ENCODE data around the gene TBC1D19. TPM values are rescaled to one million over a fixed set of nuclear protein-coding genes. Genes with fewer than 3 reads are reported as not detected.

TBC1D19 gene
- total and polyA plus RNA-seq, 2 experiments from 2014 or later = 18.1 to 25.0 TPM

DNA sequence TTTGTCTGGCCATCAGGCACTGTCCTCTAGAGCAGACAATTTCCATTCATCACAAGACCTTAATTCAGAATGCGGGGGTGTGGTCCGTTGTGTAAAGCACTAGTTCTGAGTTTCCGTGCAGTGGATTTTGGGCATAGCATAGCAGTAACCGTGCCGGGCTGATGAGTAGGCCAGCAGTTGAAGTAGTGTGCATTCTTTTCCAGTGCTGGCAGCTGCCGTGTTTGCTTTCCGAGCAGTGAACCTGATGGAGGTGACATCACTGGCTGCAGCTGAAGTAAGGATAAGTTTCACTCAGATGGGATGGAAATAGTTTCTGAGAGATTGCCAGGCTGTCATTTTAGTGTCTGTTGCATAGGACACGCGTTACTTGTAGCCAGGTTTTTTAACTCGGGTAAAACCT lies 169.7 kb downstream of the TBC1D19 start:
- H3K9me2 ChIP-seq (ENCODE audit: insufficient read depth) = no peaks in the 10 kb centered on the region
- H3K4me2 ChIP-seq (ENCODE audit: unreplicated experiment) = no peak overlapping the region
- H3K9ac ChIP-seq = no peak overlapping the region
- H2AFZ ChIP-seq = no peak overlapping the region
- TF ChIP-seq EZH2 (IDR thresholded peaks at IDR 0.05; ENCODE audit: insufficient read depth, poor library complexity, severe bottlenecking) = no peak
- TF ChIP-seq EZH2phosphoT487 (IDR thresholded peaks at IDR 0.05; ENCODE audit: insufficient read depth, low read depth) = no peak
- H4K20me1 ChIP-seq (ENCODE audit: insufficient read depth) = no peaks in the 10 kb centered on the region
- no peaks in the 10 kb centered on the region for H3K79me2 ChIP-seq (ENCODE audit: insufficient read depth)
- H3K4me3 ChIP-seq = no peak overlapping the region
- H3K4me1 ChIP-seq (ENCODE audit: insufficient read depth) = no peaks in the 10 kb centered on the region
- 93% methylated on average over 10 of the region's 10 CpGs for WGBS, 2 experiments (ENCODE audit: low coverage in 1 of 2, low lambda C conversion rate in 2 of 2, missing lambda C conversion rate in 2 of 2)
- 0 out of 2 replicates have a peak, but pooled peaks cover 14% of the 10 kb centered on the region for H3K36me3 ChIP-seq (ENCODE audit: low read depth)
- H3K27ac ChIP-seq = no peak overlapping the region
- no peaks in the 10 kb centered on the region for H3F3A ChIP-seq (ENCODE audit: insufficient read depth)
- peak; percentile 1 for DNase-seq
- H3K27me3 ChIP-seq (replicated peaks; ENCODE audit: insufficient read depth) = no peaks in the 10 kb centered on the region
- in situ Hi-C loops (cut with MboI) = loop anchor here (25.0 kb wide), 1 partner anchor 259 kb away; no protein-coding TSS in a partner anchor
- H3K9me3 ChIP-seq (ENCODE audit: low read depth) = no peaks in the 10 kb centered on the region

DNA sequence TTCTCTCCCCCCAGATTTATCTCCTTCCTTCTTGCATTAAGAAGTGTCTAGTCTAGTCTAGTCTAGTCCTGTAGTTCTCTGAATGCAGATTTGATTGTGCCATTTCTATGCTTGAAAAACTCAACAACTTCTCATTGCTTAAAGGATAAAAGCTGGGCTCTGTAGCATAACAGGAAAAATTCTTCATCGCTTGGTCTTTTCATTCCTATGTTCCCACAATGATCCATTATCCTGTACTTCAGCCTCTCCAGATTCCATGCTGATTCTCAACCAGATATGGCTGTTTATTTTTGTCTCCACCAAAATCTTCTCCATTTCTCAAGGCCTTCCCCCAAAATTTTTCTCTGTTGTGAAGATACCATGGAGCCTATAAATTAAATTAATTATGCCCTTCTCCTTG lies 173.9 kb downstream of the TBC1D19 start:
- 91 to 97% methylated on average over 1 of the region's 1 CpG for WGBS, 2 experiments (ENCODE audit: low coverage in 1 of 2, low lambda C conversion rate in 2 of 2, missing lambda C conversion rate in 2 of 2)
- 0 out of 2 replicates have a peak, but pooled peaks cover 5% of the 10 kb centered on the region for H3K9me2 ChIP-seq (ENCODE audit: insufficient read depth)

GRCh38 chr4:26758899-26759298 lies 175.0 kb downstream of the TBC1D19 start:
- Histone ChIP-seq H3K27ac (no peak overlapping the region), H3K9me3 (ENCODE audit: low read depth) (no peaks in the 10 kb centered on the region), H3K4me2 (ENCODE audit: unreplicated experiment) (no peak overlapping the region), H3F3A (ENCODE audit: insufficient read depth) (no peaks in the 10 kb centered on the region), H3K4me3 (no peak overlapping the region), H3K9ac (no peak overlapping the region), H4K20me1 (ENCODE audit: insufficient read depth) (no peaks in the 10 kb centered on the region), H3K4me1 (ENCODE audit: insufficient read depth) (no peaks in the 10 kb centered on the region), H3K9me2 (ENCODE audit: insufficient read depth) (0 out of 2 replicates have a peak, but pooled peaks cover 5% of the 10 kb centered on the region), H2AFZ (no peak overlapping the region), H3K27me3 (replicated peaks; ENCODE audit: insufficient read depth) (no peaks in the 10 kb centered on the region), H3K36me3 (ENCODE audit: low read depth) (no peaks in the 10 kb centered on the region; the same call in 1 of the 2 replicates), H3K79me2 (ENCODE audit: insufficient read depth) (no peaks in the 10 kb centered on the region)
- DNase-seq = no peak
- TF ChIP-seq EZH2 (IDR thresholded peaks at IDR 0.05; ENCODE audit: insufficient read depth, poor library complexity, severe bottlenecking) = no peak
- no peak for TF ChIP-seq EZH2phosphoT487 (IDR thresholded peaks at IDR 0.05; ENCODE audit: insufficient read depth, low read depth)
- 49 to 63% methylated on average over 1 of the region's 1 CpG for WGBS, 2 experiments (ENCODE audit: low coverage in 1 of 2, low lambda C conversion rate in 2 of 2, missing lambda C conversion rate in 2 of 2)
- in situ Hi-C loops (cut with MboI) = loop anchor here (25.0 kb wide), 1 partner anchor 253 kb away; no protein-coding TSS in a partner anchor

More for the DNA sequence above, 173.9 kb downstream of the TBC1D19 start:
- no peaks in the 10 kb centered on the region for H4K20me1 ChIP-seq (ENCODE audit: insufficient read depth)
- H3K4me2 ChIP-seq (ENCODE audit: unreplicated experiment) = no peak overlapping the region
- H2AFZ ChIP-seq = no peak overlapping the region
- TF ChIP-seq EZH2phosphoT487 (IDR thresholded peaks at IDR 0.05; ENCODE audit: insufficient read depth, low read depth) (no peak), EZH2 (IDR thresholded peaks at IDR 0.05; ENCODE audit: insufficient read depth, poor library complexity, severe bottlenecking) (no peak)
- no peaks in the 10 kb centered on the region for H3K27me3 ChIP-seq (replicated peaks; ENCODE audit: insufficient read depth)
- no peak overlapping the region for H3K4me3 ChIP-seq
- no peak overlapping the region for H3K27ac ChIP-seq
- H3K79me2 ChIP-seq (ENCODE audit: insufficient read depth) = no peaks in the 10 kb centered on the region
- no peak overlapping the region for H3K9ac ChIP-seq
- no peaks in the 10 kb centered on the region for H3K4me1 ChIP-seq (ENCODE audit: insufficient read depth)
- DNase-seq = no peak
- H3F3A ChIP-seq (ENCODE audit: insufficient read depth) = no peaks in the 10 kb centered on the region
- no peaks in the 10 kb centered on the region for H3K9me3 ChIP-seq (ENCODE audit: low read depth)
- in situ Hi-C loops (cut with MboI) = loop anchor here (25.0 kb wide), 1 partner anchor 255 kb away; no protein-coding TSS in a partner anchor
- H3K36me3 ChIP-seq (ENCODE audit: low read depth) = no peaks in the 10 kb centered on the region; the same call in 1 of the 2 replicates

DNA sequence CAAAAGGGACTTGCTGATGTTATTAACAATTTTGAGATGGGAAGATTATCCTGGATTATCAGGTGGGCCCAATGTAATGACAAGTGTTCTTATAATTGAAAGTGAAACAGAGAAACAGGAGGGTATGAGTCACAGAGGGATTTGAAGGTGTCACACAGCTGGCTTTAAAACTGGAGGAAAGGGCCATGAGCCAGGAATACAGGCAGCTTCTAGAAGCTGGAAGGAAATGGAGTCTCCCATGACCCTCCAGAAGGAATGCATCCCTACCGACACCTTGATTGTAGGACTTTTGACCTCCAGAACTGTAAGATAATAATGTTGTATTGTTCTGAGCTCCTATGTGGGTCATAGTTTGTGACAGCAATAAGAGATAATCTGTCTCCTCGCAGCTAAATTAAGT lies 178.8 kb downstream of the TBC1D19 start:
- no peak for DNase-seq
- Histone ChIP-seq H3K9me2 (ENCODE audit: insufficient read depth) (0 out of 2 replicates have a peak, but pooled peaks cover 5% of the 10 kb centered on the region), H3F3A (ENCODE audit: insufficient read depth) (no peaks in the 10 kb centered on the region), H3K4me1 (ENCODE audit: insufficient read depth) (no peaks in the 10 kb centered on the region), H4K20me1 (ENCODE audit: insufficient read depth) (no peaks in the 10 kb centered on the region), H3K27me3 (replicated peaks; ENCODE audit: insufficient read depth) (no peaks in the 10 kb centered on the region), H2AFZ (no peak overlapping the region), H3K36me3 (ENCODE audit: low read depth) (no peaks in the 10 kb centered on the region; the same call in 1 of the 2 replicates), H3K9me3 (ENCODE audit: low read depth) (no peaks in the 10 kb centered on the region), H3K4me2 (ENCODE audit: unreplicated experiment) (no peak overlapping the region), H3K79me2 (ENCODE audit: insufficient read depth) (no peaks in the 10 kb centered on the region), H3K4me3 (no peak overlapping the region), H3K27ac (no peak overlapping the region), H3K9ac (no peak overlapping the region)
- TF ChIP-seq EZH2 (IDR thresholded peaks at IDR 0.05; ENCODE audit: insufficient read depth, poor library complexity, severe bottlenecking) (no peak), EZH2phosphoT487 (IDR thresholded peaks at IDR 0.05; ENCODE audit: insufficient read depth, low read depth) (no peak)
- in situ Hi-C loops (cut with MboI) = loop anchor here (25.0 kb wide), 1 partner anchor 250 kb away; no protein-coding TSS in a partner anchor
- WGBS, 2 experiments (ENCODE audit: low coverage in 1 of 2, low lambda C conversion rate in 2 of 2, missing lambda C conversion rate in 2 of 2) = 97 to 98% methylated on average over 2 of the region's 2 CpGs
